NOMO-1 treated with DMSO at 0.1 percent for 48 hours (cell line): ENCODE measurements around the gene BPGM.

Source experiments
- DNase-seq: peaks from one replicate; lab custom pipeline; 2025; ENCODE audit not compliant: unreplicated experiment; lab: John Stamatoyannopoulos, UW

BPGM gene

DNA sequence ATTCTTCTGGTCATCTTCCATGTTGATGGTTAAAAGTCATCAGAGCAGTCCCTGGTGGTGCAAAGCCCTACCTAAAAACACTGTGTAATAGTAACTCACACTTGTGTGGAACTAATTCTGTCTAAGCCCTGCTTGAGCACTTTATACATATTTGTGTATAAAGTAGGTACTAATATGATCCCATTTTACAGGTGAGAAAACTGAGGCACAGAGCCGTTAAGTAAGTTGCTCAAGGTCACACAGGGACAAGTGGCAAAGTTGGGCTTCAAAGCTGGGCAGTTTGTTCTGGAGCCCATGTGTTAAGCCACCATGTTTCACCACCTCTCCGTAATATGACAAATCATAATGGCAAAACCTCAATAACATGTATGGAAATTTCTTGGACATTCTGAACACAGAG is 48.1 kb downstream of the BPGM start:
- no peak for DNase-seq

DNA sequence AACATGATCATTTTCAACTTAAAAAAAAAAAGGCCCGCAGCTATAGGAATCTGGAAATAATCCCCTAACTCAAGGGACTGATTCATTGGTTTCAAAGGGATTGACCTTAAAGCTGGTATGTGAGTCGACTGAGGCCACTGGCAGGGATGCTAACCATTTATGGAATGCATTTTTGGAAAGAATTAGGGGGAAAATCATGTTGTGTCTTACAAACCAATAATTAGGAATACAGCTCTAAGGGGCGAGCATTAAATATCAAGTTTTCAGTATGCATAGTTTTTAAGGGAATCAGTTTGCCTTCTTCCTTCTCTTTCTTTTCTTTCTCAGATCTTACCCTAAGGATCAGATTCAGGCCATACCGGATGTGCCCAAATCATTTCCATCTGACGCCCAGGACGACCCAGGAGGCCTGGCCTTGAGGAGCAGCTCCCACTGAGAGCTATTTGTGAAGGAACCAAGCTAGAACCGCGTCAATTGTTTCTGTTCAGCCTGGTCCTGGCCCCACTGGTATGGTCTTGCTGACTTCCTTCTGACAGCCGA is 48.7 kb downstream of the BPGM start:
- no peak for DNase-seq

DNA sequence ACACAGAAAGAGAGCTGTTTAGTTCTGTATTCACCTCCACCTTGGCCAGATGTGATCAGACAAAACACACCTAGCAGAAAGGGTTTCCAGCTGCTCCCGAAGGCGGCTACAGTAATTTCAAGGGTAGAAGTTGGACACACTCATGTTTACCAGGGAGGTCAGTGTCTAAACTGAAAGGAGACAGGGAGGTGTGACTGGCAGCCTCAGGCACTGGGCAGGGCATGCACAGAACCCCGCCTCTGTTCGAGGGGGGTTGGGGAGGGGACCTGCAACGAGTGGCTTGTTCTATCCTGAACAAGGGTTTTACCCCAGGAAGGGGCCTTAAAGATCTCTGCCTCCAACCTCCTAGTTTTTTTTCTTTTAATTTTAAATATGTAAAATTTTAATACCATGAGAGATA is 49.6 kb downstream of the BPGM start:
- DNase-seq, result no peak

DNA sequence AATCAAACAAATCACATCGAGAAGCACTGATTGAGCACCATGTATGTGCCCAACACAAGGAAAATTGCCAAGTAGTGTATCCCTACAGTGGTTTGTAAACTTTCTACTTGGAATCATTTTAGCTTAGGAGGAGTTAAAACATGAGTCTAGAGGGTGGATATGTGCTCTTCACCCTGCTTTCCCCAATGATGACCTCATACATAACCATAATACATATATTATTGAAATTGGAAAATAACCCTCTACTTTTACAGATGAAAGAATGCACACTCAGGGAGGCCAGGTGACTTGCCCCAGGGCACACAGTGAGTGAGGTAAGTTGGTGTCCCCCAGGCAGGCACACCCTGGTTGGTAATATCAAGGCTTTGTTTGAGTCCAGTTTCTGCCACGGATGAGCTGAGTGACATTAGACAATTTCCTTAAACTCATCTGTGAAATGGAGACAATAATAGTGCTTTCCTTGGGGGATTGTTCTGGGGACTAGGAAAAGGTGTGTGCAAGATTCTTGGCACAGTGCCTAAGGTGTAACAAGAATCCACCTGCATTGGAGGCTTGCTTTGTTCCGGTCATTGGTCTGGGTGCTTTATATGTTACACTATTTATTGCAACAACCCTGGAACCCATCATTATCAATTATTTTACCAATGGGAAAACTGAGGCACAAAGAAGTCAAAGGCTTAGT is 50.7 kb downstream of the BPGM start:
- DNase-seq, result no peak

GRCh38 chr7:134698481-134698880 is 51.8 kb downstream of the BPGM start:
- no peak for DNase-seq

- no peak for DNase-seq
Measured at GRCh38 chr7:134699021-134699818, 52.6 kb downstream of the BPGM start.

GRCh38 chr7:134699899-134700298 is 53.2 kb downstream of the BPGM start:
- DNase-seq, result no peak

DNA sequence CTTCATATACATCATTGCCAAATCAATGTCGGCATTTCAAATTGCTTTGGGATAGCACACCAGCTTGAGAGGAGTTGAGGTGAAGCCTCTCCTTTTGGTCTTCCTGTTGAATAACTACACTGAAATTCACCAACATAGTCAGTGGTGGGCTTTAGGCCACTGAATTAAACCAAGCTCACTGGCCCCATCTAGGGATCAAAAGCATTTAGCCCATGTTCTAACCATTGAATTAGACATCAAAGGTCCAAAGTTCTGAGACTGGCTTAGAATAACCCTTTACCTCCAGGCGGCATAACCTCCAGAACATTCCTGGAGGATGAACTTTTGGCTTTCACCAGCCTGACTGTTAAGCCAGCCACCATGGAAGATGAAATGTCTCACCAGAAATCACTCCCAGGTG is 54.6 kb downstream of the BPGM start:
- DNase-seq, result no peak

GRCh38 chr7:134702366-134703240 is 56.0 kb downstream of the BPGM start:
- no peak for DNase-seq

- no peak for DNase-seq
Measured at GRCh38 chr7:134703241-134703594, 56.6 kb downstream of the BPGM start.

- DNase-seq, result no peak
Measured at GRCh38 chr7:134703782-134704181, 57.1 kb downstream of the BPGM start.

DNA sequence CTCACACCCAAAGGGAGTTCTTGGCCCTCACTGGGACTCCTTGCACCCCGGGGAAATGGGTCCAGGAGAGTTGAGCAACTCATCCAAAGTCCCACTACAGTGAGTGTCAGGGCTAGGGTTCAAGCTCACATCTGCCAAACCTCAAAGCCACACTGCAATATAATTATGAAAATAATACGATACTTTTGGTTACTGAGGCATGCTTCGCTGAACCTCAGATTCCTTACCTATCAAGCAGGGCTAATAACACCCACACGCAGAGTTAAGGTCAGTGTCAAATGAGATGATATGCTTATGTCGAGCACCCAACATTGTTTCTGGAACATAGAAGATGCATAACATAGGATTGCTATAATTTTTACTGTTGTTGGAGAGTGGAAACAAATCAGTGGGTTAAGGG is 58.2 kb downstream of the BPGM start:
- DNase-seq, result no peak

DNA sequence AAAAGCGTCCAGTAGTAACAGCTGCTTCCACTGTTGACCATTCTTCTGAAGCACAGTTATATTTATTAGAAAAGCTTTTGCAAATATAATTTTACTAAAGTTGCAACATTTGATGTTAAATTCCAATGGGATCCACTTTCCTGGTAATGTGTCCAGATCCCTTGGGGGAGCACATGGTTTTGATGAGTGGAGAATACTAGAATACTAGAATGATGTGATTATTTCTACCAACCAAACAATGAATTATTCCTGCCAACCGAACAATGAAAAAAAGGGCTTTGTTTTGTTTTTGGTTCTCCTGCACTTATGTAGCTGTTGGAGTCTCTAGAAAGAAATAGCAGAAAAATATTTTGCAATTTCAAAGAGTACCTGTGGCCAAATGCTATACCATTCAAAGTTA is 59.1 kb downstream of the BPGM start:
- no peak for DNase-seq

DNA sequence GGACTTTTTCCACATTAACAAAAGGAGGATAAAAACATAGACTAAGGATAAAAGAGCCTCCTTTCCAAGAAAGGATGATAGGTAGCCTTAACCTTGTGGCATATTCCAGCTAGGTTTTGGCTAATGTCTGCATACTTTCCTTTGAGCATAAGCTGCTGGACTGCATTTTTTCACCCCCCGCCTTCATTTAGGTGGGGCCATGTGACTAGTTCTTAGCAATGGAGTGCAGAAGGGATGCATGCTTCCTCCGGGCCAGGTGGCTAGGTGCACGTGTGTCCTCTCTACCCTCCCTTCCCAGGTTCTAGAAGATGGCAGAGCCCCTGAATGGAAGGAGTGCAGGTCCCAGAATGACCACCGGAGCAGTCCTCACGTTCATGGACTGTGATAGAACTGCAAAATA is 59.8 kb downstream of the BPGM start:
- no peak for DNase-seq

DNA sequence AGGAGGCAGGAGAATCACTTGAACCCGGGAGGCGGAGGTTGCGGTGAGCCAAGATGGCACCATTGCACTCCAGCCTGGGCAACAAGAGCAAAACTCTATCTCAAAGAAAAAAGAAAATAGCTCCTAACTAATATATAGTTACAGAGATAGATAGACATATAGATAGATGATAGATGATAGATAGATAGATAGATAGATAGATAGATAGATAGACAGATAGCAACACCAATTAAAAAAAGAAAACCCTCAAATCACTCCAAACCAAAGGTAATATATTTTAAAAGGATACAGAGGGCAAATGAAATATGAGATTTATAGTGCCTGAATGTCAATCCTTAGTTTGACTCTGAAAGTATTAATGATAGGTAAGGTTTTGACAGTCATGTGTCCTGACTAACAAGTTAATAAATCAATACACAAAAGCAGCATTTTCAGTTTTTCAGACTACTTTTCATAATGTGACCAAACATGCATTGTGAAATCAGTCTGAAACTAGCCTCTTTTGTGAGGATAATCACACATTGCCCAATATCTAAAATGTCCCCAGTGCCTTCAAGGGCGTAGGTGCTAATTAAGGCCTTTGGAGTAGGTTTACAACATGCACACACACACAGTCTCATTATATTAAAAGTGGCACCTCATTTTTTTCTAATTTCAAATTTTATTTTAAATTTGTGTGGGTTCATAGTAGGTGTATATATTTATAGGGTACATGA is 61.2 kb downstream of the BPGM start:
- no peak for DNase-seq

- no peak for DNase-seq
Measured at GRCh38 chr7:134708692-134709091, 62.0 kb downstream of the BPGM start.

DNA sequence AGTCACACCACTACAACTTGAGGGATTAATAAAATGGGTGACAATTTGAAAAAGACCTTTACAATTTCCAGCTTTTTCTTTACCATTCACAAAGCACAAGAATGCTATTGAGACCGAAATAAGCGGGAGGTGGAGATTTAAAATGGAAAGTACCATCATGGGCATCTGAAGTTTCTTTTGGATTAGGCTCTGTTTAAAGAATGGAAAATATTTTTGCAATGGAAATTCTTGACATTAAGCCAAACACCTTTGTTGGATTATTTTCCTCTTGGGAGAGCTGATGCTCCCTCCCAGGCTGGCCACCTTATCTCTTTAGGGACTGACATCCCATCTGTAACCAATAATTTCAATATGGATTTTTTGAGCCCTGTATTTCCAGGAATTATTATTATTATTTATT is 62.5 kb downstream of the BPGM start:
- no peak for DNase-seq

DNA sequence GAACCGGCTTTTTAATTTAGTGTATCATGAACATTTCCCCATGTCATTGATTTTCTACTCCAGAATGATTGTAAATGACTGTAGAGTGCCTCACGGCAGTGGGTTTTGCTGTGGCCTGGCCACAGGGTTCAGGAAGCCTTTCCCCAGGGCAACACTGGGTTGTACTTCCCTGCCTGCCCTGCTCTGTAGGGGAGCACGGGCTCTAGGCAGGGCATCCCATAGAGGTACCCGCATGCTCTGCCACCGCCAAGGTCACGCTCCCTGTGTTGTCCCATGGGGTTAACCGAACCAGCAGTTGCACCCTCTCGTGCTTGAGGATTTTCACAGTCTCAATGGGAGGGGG is 63.8 kb downstream of the BPGM start:
- DNase-seq, result no peak

GRCh38 chr7:134710854-134711624 is 64.4 kb downstream of the BPGM start:
- DNase-seq, result no peak

DNA sequence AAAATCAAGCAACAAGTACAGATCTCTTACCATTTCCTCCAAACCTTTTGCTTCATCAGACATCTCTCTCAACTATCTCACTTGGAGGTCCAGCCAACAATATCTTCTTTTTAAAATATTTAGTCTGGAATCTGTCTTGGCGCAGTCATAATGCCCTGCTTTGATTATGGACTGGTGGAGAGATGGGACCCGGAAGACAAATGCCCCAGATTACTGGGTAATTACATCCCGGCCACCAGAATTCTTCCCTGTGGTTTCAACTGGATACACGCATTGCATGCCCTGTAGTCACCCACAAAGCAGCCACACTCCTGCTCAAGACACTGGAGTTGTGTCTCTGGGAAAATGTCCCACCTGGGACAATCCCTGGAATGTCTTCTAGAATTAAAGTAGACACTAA is 65.5 kb downstream of the BPGM start:
- DNase-seq, result no peak
